ENCODE data around the gene MRPS11.
A peak's percentile ranks its signal among the peaks of the same experiment; 100 is the strongest.
"Not testable (repeated sequence)": the region's sequence is repeated elsewhere in the genome, so short reads cannot be mapped to it uniquely, and the experiment has no call there.

MRPS11 gene

DNA sequence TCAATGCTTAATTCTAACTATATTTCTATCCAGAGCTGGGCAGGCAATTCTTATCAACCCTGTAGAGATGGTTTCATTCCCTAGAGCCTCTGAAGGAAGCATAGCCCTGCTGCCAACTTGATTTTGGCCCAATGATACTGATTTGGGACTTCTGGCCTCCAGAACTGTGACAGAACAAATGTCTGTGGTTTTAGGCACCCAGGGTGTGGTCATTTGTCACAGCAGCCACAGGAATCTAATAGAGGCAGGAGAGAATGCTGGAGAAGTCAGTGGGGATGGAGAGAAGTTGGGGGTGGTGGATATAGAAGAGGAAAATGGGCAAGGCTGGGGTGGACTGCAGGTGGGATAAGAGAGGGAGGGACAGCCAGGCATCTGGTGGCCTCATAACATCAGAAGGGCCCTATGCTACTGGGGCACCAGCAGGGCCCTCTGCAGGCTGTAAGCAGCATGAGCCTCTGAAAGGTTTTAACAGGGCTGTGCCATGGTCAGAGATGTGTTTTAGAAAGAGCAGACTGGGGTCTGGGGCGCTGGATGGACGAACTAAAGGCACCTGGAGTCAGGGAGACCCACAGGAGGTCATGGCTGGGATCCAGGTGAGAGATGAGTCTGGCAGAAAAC is 19.8 kb downstream of the MRPS11 start:
- Histone ChIP-seq H3K4me3 (no peak overlapping the region), H3K27ac (peak overlapping the region in 1 of 21 experiments; percentile 11)

DNA sequence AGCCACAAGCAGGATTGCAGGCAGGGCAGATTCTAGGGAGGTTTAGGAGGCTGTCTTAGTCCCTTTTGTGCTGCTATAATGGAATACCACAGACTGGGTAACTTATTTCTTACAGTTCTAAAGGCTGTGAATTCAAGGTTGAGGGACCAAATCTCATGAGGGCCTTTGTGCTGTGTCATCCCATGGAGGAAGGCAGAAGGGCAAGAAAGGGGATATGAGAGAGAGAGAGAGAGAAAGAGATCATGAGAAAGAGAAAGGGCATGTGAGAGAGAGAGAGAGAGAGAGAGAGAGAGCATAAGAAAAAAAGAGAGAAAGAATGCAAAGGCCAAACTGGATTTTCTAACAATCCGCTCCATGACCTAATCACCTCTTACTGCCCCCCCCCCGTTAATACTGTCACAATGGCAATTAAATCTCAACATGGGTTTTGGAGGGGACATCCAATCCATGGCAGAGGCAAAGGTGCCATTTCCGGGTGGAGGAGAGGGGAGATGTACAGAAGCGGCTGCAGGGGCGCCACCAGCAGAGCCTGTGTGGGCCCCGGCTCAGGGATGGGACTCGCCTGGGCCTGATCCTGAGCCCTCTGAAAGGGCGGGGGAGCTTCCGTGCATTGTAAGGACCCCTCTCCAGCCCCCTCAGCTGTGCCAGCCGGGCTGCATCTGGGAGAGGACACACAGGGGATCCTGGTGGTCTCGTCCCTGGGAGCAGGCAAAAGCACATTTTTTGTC is 20.5 kb downstream of the MRPS11 start:
- peak overlapping the region in 1 of 21 experiments; percentile 11 for H3K27ac ChIP-seq
- no peak overlapping the region for H3K4me3 ChIP-seq

GRCh38 chr15:88489321-88489720 is 21.8 kb downstream of the MRPS11 start:
- H3K27ac ChIP-seq = no peak overlapping the region

GRCh38 chr15:88490036-88490435 is 22.5 kb downstream of the MRPS11 start:
- H3K27ac ChIP-seq = no peak overlapping the region

More at GRCh38 chr15:88489321-88489720, 21.8 kb downstream of the MRPS11 start:
- no peak overlapping the region for H3K4me3 ChIP-seq

DNA sequence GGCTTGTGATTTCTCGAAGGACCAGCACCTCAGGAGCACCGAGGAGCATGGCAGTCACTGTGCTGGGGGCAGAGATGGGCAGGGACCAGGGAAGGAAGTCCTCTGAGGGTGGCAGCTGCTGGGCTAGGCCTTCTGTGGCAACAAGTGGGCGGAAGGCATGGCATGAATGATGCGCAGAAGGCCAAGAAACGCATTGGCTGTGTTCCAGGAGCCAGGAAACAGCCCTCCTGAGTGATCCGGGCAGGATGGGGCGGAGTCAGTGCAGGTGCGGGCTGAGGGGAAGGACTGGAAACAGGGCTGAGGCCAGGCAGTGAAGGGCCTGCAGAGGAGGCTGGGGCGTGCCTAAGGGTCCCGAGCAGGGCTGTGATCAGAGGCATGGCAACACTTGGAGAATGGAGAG is 23.6 kb downstream of the MRPS11 start:
- no peak overlapping the region for H3K4me3 ChIP-seq
- no peak overlapping the region for H3K27ac ChIP-seq

More at GRCh38 chr15:88490036-88490435, 22.5 kb downstream of the MRPS11 start:
- H3K4me3 ChIP-seq = no peak overlapping the region

DNA sequence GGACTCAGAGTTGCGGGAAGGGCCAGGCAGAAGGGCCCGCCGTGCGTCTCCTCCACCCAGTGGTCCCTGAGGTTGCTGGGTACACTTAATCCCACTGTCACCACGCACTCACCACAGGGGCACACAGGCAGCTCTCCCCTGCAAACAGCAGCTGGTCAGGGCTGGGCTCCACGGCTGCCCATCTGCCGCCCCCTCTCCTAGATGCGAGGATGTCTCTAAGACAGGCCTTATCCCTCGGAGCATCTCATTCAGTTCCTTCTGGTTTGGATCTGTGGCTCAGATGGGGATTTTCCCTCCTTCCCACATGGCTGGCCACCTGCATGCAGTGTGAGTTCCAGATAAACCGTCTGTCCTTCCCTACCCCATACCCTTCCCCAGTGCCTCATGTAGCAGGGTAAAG is 26.3 kb downstream of the MRPS11 start:
- Histone ChIP-seq H3K27ac (no peak overlapping the region), H3K4me3 (no peak overlapping the region)

- Histone ChIP-seq H3K4me3 (no peak overlapping the region), H3K27ac (no peak overlapping the region)
Observed at GRCh38 chr15:88497109-88497765, 29.7 kb downstream of the MRPS11 start.

GRCh38 chr15:88498996-88499395 is 31.5 kb downstream of the MRPS11 start:
- no peak overlapping the region for H3K4me3 ChIP-seq
- no peak overlapping the region for H3K27ac ChIP-seq

- Histone ChIP-seq H3K27ac (no peak overlapping the region), H3K4me3 (no peak overlapping the region)
Observed at GRCh38 chr15:88504445-88504844, 36.9 kb downstream of the MRPS11 start.

- no peak overlapping the region for H3K4me3 ChIP-seq
- no peak overlapping the region for H3K27ac ChIP-seq
Observed at GRCh38 chr15:88505721-88506120, 38.2 kb downstream of the MRPS11 start.

DNA sequence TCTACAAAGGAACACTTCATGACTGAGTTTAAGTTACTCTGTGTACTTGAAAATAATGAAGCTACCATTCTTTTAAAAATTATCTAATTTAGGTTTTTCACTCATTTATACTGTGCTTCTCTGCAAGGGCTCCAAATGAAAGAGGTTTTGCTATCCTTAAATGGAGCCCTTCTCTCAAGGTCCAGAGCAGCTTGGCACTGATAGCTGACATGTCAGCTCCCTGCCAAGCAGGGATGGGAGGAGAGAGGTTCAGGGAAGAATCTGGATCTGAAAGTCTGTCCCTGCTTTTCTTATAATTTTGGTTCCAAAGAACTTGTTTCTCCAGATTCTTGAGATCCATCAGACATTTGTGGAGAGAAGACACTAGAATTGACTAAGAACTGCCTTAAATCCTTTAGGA is 39.1 kb downstream of the MRPS11 start:
- no peak overlapping the region for H3K27ac ChIP-seq

DNA sequence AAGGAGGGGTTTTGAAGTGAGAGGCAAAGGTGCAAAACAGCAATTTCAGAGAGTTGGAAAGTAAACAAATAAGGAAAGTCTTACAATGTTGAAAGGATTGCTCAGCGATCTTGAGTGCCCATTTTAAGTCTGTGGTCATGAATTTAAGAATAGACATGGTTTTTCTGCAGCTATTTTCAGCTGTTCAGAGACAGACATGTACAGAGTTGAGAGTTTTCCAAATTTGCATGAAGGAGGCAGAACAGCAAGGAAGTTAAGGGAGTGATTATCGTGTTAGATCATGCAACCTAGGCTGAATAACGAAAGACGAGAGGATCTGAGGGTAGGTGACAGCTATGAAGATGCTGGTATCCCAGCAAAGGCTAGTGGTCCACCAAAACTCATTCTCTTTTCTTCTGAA is 41.8 kb downstream of the MRPS11 start:
- Histone ChIP-seq H3K4me3 (no peak overlapping the region), H3K27ac (no peak overlapping the region)

More for the DNA sequence above, 39.1 kb downstream of the MRPS11 start:
- no peak overlapping the region for H3K4me3 ChIP-seq

GRCh38 chr15:88509964-88510363 is 42.5 kb downstream of the MRPS11 start:
- H3K27ac ChIP-seq = no peak overlapping the region
- no peak overlapping the region for H3K4me3 ChIP-seq

DNA sequence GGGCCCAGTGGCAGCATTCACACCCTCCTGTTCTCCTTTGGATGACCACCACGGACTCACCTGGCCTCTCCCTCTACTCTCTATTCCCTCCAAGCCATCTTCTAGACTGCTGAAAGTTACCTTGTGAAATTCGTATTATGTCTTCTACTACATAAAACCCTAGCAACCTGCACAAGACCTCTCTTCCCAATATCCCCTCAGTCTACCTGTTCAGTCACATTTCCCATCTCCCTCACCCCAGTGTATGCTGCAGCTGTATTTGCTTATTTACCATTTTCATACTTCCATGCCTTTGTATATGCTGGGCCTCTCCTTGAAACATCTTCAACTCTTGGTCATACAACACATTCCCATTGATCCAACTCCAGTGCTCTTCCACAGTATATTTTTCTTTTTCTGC is 43.7 kb downstream of the MRPS11 start:
- Histone ChIP-seq H3K27ac (no peak overlapping the region), H3K4me3 (no peak overlapping the region)

DNA sequence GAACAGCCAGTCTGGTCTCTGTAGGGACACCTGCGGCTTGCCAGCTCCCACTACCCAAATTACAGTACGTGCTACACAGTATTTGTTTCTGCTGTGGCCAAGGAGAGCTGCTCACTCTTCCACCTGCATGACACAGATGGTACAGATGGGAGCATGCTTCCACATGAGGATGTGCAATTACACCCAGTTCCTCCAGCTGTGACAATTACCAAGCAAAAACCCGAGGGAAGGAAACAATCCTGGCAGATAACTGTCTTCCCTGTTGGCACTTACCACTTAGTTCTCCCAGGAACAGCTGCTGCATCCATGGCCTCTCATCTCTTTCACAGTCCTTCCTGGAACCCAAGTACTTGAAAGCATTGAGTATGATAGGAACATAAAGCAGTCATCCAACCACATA is 44.6 kb downstream of the MRPS11 start:
- Histone ChIP-seq H3K27ac (no peak overlapping the region), H3K4me3 (no peak overlapping the region)

DNA sequence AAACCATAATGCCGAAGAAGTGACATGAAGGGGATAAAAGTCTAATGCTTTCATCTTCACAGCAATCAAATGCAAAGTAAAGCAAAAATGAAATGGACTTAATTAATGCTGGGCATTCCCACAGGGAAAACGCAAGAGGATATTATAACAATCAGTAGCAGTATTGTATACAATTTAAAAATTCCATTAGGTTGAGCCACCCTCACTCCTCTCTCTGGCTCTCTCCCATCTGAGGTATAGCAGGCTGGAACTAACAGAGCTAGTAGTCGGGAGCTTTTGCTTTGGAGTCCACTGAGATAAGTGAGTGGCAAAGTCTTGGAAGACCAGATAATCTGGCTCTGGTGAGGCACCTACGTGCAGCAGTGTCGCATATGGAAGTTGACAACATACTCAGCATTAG is 45.1 kb downstream of the MRPS11 start:
- Histone ChIP-seq H3K4me3 (no peak overlapping the region), H3K27ac (no peak overlapping the region)

DNA sequence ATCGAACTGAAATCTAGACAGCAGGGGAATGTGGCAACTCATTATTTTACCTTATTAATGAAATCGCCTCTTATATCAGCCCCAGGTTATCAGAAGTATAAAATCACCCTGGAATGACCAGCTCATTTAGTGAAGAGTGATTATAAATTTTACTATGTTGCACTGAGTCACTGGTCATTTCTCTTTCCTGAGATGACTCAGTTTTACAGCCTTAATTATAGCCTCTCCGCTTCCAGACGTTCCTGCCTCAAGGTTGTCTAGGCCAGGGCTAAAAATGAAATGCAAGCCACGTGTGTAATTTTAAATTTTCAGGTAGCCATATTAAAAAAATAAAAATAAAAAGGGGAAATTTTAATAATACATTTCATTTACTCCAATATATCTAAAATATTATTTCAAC is 45.7 kb downstream of the MRPS11 start:
- no peak overlapping the region for H3K27ac ChIP-seq
- no peak overlapping the region for H3K4me3 ChIP-seq

DNA sequence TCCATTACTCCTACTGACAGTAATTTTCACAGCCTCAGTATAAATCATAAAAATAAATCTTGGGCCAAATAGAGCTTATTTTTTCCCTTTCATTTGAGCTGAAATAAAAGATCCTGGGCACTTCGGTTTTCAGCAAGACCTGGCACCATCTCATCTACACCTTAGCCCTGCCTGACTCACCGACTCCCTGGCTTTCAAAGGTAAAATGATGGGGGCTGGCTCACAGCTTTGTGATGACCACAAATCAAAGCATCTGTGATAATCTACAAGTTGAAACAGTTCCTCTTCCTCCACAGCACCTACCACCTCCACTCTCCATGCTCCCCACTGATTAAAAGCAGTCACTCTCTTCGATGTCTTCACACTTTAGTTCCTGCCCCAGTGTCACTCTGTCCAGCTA is 51.4 kb downstream of the MRPS11 start:
- no peak overlapping the region for H3K27ac ChIP-seq
- H3K4me3 ChIP-seq = no peak overlapping the region

DNA sequence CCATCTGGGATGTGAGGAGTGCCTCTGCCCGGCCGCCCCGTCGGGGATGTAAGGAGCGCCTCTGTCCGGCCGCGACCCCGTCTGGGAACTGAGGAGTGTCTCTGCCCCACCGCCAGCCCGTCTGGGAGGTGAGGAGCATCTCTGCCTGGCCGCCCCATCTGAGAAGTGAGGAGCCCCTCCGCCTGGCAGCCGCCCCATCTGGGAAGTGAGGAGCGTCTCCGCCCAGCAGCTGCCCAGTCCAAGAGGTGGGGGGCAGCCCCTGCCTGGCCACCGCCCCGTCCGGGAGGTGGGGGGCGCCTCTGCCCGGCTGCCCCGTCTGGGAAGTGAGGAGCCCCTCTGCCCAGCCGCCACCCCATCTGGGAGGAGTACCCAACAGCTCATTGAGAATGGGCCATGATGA is 56.6 kb downstream of the MRPS11 start:
- H3K27ac ChIP-seq = not testable (repeated sequence)

GRCh38 chr15:88525418-88525817 is 57.9 kb downstream of the MRPS11 start:
- H3K27ac ChIP-seq = no peak overlapping the region
- H3K4me3 ChIP-seq = no peak overlapping the region

More for the DNA sequence above, 56.6 kb downstream of the MRPS11 start:
- not testable (repeated sequence) for H3K4me3 ChIP-seq

DNA sequence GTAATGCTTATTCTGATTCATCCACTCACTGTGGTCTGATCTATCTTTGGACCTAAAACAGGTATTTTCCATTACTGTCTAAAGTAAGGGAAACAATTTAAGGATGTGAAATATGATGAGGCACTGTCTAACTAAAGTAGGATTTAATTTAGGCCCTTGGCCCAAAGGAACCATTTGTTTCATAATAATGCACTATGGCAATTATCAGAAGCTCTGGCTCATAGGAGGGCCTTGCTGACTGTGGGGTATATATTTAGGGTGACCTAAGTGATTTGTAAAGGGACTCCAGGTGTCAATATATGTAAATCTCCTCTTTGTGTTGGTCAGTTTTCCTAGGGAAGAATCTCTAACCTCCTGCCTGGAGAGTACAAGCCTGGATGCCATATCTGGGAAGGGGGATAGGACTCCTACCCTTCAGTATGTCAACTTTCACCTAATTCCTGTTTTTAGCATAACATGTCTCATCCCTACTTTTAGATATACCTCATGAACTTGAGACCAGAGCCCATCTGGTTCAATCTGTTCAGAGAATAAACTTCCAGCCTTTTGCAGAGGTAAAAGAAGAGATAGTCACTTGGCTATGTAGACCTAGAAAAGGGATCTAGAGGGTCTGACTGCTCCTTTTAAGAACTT is 58.9 kb downstream of the MRPS11 start:
- Histone ChIP-seq H3K4me3 (no peak overlapping the region), H3K27ac (no peak overlapping the region)
